Panc1 (cell line): ENCODE results near the gene IGSF9.

Experiments
- CTCF ChIP-seq: fragments of 450-650 bp; IDR thresholded peaks from 2 replicates; pipeline ENCODE4 v1.5.1; 2017; ENCODE audit warnings: mild to moderate bottlenecking
- POLR2AphosphoS5 ChIP-seq: IDR thresholded peaks from 2 replicates; pipeline ENCODE4 v1.6.1; 2012; ENCODE audit warnings: mild to moderate bottlenecking, low read depth, low read length, moderate library complexity
- TF ChIP-seq, protein P1 (sequence below), 2 experiments: IDR thresholded peaks; 2 replicates each; pipeline ENCODE4 v1.6.1; 2011 to 2012; ENCODE audit warnings: low read depth in 2 of 2, control low read depth in 1 of 2, low read length in 1 of 2, mild to moderate bottlenecking in 1 of 2, moderate library complexity in 1 of 2; ENCODE audit not compliant: insufficient read depth in 1 of 2

DNA sequence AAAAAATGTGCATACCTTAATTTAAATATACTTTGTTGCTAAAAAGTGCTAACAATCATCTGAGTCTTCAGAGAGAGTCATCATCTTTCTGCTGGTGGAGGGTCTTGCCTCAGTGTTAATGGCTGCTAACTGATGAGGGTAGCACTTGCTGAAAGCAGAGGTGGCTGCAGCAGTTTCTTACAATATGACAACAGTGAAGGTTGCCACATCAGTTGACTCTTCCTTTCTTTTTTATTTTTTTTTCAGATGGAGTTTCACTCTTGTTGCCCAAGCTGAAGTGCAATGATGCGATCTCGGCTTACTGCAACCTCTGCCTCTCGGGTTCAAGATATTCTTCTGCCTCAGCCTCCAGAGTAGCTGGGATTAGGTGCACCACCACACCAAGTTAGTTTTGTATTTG is 42.9 kb downstream of the IGSF9 start:
- TF ChIP-seq CTCF (no peak), POLR2AphosphoS5 (no peak)
- TF ChIP-seq, protein P1, sequence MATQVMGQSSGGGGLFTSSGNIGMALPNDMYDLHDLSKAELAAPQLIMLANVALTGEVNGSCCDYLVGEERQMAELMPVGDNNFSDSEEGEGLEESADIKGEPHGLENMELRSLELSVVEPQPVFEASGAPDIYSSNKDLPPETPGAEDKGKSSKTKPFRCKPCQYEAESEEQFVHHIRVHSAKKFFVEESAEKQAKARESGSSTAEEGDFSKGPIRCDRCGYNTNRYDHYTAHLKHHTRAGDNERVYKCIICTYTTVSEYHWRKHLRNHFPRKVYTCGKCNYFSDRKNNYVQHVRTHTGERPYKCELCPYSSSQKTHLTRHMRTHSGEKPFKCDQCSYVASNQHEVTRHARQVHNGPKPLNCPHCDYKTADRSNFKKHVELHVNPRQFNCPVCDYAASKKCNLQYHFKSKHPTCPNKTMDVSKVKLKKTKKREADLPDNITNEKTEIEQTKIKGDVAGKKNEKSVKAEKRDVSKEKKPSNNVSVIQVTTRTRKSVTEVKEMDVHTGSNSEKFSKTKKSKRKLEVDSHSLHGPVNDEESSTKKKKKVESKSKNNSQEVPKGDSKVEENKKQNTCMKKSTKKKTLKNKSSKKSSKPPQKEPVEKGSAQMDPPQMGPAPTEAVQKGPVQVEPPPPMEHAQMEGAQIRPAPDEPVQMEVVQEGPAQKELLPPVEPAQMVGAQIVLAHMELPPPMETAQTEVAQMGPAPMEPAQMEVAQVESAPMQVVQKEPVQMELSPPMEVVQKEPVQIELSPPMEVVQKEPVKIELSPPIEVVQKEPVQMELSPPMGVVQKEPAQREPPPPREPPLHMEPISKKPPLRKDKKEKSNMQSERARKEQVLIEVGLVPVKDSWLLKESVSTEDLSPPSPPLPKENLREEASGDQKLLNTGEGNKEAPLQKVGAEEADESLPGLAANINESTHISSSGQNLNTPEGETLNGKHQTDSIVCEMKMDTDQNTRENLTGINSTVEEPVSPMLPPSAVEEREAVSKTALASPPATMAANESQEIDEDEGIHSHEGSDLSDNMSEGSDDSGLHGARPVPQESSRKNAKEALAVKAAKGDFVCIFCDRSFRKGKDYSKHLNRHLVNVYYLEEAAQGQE (IDR thresholded peaks at IDR 0.05; ENCODE audit: insufficient read depth in 1 of 2, low read depth in 2 of 2, low read length in 1 of 2): no peak
